ENCODE measurements around the gene TOMM22.

TOMM22 gene

GRCh38 chr22:38696606-38697424 lies 15.1 kb downstream of the TOMM22 start:
- DNase-seq (ENCODE audit: low read depth in 2 of 2): no peak

DNA sequence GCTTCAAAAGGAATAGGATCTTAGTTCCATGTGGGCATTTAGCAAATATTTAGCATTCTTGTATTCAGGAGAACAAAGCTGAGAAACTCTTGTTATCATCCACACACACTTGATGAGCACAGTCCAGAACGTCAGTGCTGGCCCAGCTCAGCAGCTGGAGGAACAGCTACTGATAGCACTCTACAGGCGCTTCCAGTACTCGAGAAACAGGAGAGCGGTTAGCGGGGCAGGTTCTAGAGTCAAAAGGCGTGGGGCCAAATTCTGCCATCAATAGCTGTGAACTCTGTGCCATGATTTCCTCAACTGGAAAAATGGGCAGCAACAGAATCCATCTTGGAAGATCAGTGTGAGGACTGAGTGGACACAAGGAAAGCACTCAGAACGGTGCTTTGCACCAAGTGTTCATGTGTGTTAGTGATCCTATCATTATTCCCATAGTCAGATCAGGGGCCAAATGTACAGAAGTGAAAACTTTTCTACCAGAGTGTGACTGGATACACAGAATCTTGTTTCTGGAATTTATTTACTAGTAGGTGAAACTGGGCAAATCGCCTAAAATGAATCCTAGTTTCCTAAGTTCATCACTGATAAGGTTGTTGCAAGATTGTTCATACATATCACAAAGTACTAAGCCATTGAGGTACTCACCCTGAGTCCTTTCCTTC lies 15.8 kb downstream of the TOMM22 start:
- DNase-seq (ENCODE audit: low read depth in 2 of 2): no peak

- DNase-seq (ENCODE audit: low read depth in 2 of 2): no peak
Measured at GRCh38 chr22:38698407-38699094, 16.8 kb downstream of the TOMM22 start.

GRCh38 chr22:38699143-38699542 lies 17.4 kb downstream of the TOMM22 start:
- no peak for DNase-seq (ENCODE audit: low read depth in 2 of 2)

GRCh38 chr22:38699784-38700183 lies 18.0 kb downstream of the TOMM22 start:
- DNase-seq (ENCODE audit: low read depth in 2 of 2): no peak

GRCh38 chr22:38700270-38700788 lies 18.6 kb downstream of the TOMM22 start:
- DNase-seq (ENCODE audit: low read depth in 2 of 2): no peak

DNA sequence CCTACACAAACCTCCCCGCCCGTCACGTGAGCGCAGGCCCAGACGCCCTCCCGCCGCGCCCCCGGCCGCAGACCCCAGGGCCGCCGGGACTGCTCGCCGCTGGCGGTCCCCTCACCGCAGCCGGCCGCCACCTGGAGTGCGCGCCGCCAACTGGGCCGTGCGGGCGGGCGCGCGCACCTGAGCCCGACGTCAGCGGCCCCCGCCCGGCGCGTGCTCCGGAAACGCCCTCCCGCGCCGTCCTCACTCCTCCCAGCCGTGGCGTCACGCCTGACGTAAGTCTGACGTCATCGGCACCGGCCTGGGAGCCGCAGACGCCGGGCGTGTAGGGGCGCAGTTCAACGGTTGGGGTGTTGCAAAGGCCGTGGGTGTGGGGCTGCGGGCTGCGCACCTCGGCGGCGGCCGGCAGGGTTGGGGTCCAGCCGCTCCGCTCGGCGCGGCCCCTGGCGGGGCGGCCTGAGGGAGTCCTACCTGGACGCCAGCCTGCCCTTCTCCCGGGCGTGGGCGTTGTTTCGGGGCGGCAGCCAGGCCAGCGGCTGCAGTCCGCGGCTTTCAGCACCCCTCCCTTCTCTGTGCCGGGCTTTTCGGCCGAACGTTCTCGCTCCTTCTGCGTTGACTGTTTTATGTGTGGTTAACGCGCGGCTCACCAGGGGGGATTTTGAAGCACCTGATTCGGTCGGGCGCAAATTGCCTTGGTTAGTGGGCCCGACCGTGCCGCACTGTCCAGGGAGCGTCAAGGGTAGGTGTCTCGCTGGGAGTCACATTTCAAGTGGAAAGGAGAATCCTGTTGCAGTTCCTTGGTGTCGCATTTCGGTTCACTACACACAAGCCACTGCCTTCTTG lies 19.3 kb downstream of the TOMM22 start, which contains the start of gene JOSD1:
Gene JOSD1, minus strand, starts transcription at position 155 of the 840 bp plus-strand sequence. CDS start 956 bp downstream, outside the sequence.
- peak; percentile 97 for DNase-seq (ENCODE audit: low read depth in 2 of 2)

- no peak for DNase-seq (ENCODE audit: low read depth in 2 of 2)
Measured at GRCh38 chr22:38704654-38705234, 23.0 kb downstream of the TOMM22 start.

- peak; percentile 90 to 91 for DNase-seq (ENCODE audit: low read depth in 2 of 2)
Measured at GRCh38 chr22:38705235-38706100, 23.7 kb downstream of the TOMM22 start, which contains the start of gene GTPBP1. Gene GTPBP1, plus strand, starts transcription at chr22:38705944. Its CDS starts 12 bp downstream, at chr22:38705956.

- no peak for DNase-seq (ENCODE audit: low read depth in 2 of 2)
Measured at GRCh38 chr22:38706101-38706900, 24.5 kb downstream of the TOMM22 start.

DNA sequence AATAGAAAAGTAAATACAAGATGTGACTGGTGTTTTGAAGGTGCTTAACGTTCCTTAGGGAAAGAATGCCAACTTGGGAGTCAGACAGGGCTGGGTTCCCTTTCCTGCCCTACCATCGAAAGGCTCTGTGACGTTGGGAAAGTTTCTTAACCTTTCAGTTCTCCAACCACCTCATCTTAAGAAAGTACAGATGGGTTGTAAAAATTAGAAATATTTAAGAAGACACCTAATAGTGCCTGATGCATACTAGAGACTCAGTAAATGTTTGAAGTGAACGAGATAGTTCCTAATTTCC lies 25.1 kb downstream of the TOMM22 start:
- DNase-seq (ENCODE audit: low read depth in 2 of 2): no peak

GRCh38 chr22:38707346-38707745 lies 25.6 kb downstream of the TOMM22 start:
- no peak for DNase-seq (ENCODE audit: low read depth in 2 of 2)

GRCh38 chr22:38707984-38708383 lies 26.2 kb downstream of the TOMM22 start:
- DNase-seq (ENCODE audit: low read depth in 2 of 2): no peak

DNA sequence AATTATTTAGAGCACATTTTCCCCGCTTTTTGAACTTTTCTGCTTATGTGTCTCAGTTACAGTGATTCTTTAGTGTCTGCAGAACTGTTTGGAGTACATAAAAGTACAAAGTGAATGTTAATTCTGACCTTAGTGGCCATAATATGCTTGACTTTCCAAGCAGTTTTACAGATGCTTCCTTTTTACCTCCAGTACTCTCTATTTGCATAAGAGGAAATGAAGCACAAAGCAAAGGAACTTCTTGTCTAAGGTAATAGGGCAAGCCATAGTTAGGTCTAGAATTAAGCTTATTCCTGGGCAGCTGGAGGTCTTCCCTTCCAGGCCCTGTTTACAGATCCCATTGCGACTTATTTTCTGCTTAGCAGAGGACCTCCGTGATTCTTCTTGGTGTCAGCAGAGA lies 27.5 kb downstream of the TOMM22 start:
- DNase-seq (ENCODE audit: low read depth in 2 of 2): no peak

GRCh38 chr22:38710351-38710750 lies 28.6 kb downstream of the TOMM22 start:
- DNase-seq (ENCODE audit: low read depth in 2 of 2): no peak

GRCh38 chr22:38710866-38711265 lies 29.1 kb downstream of the TOMM22 start:
- DNase-seq (ENCODE audit: low read depth in 2 of 2): no peak

- DNase-seq (ENCODE audit: low read depth in 2 of 2): no peak
Measured at GRCh38 chr22:38712486-38713207, 30.9 kb downstream of the TOMM22 start.

- no peak for DNase-seq (ENCODE audit: low read depth in 2 of 2)
Measured at GRCh38 chr22:38713921-38714320, 32.2 kb downstream of the TOMM22 start.

All from stimulated activated CD8-positive, alpha-beta memory T cell treated with anti-CD3 and anti-CD28 coated beads, Interleukin-2, amount 100 ng/mL, for 48 hours (primary cell).